ENCODE data around the gene LRP8.

LRP8 gene

GRCh38 chr1:53266038-53266437 lies 61.8 kb downstream of the LRP8 start:
- no peak for TF ChIP-seq TAF1 (IDR thresholded peaks at IDR 0.05; ENCODE audit: borderline replicate concordance, insufficient read depth, low read length)
- no peak for TF ChIP-seq POLR2AphosphoS5 (IDR thresholded peaks at IDR 0.05; ENCODE audit: low read depth, low read length)
- no peak for TF ChIP-seq FOXP2 (optimal IDR thresholded peaks at IDR 0.05; ENCODE audit: borderline replicate concordance, extremely low read depth, extremely low read length, insufficient read depth)

- TF ChIP-seq TAF1 (IDR thresholded peaks at IDR 0.05; ENCODE audit: borderline replicate concordance, insufficient read depth, low read length): no peak
- no peak for TF ChIP-seq FOXP2 (optimal IDR thresholded peaks at IDR 0.05; ENCODE audit: borderline replicate concordance, extremely low read depth, extremely low read length, insufficient read depth)
- TF ChIP-seq SIN3A (IDR thresholded peaks at IDR 0.05; ENCODE audit: borderline replicate concordance, insufficient read depth, low read length): no peak
- no peak for TF ChIP-seq POLR2AphosphoS5 (IDR thresholded peaks at IDR 0.05; ENCODE audit: low read depth, low read length)
- TF ChIP-seq REST (IDR thresholded peaks at IDR 0.05; ENCODE audit: insufficient read depth in 1 of 2, low read depth in 2 of 2, low read length in 2 of 2): no peak
Observed at GRCh38 chr1:53265581-53265980, 62.3 kb downstream of the LRP8 start.

GRCh38 chr1:53264048-53264447 lies 63.8 kb downstream of the LRP8 start:
- TF ChIP-seq REST (IDR thresholded peaks at IDR 0.05; ENCODE audit: insufficient read depth in 1 of 2, low read depth in 2 of 2, low read length in 2 of 2) (no peak), FOXP2 (optimal IDR thresholded peaks at IDR 0.05; ENCODE audit: borderline replicate concordance, extremely low read depth, extremely low read length, insufficient read depth) (no peak), SIN3A (IDR thresholded peaks at IDR 0.05; ENCODE audit: borderline replicate concordance, insufficient read depth, low read length) (no peak), POLR2AphosphoS5 (IDR thresholded peaks at IDR 0.05; ENCODE audit: low read depth, low read length) (no peak), TAF1 (IDR thresholded peaks at IDR 0.05; ENCODE audit: borderline replicate concordance, insufficient read depth, low read length) (no peak)

- TF ChIP-seq SIN3A (IDR thresholded peaks at IDR 0.05; ENCODE audit: borderline replicate concordance, insufficient read depth, low read length) (no peak), POLR2AphosphoS5 (IDR thresholded peaks at IDR 0.05; ENCODE audit: low read depth, low read length) (no peak), REST (IDR thresholded peaks at IDR 0.05; ENCODE audit: insufficient read depth in 1 of 2, low read depth in 2 of 2, low read length in 2 of 2) (no peak), FOXP2 (optimal IDR thresholded peaks at IDR 0.05; ENCODE audit: borderline replicate concordance, extremely low read depth, extremely low read length, insufficient read depth) (no peak)
Observed at GRCh38 chr1:53262000-53262399, 65.9 kb downstream of the LRP8 start.

GRCh38 chr1:53260631-53261247 lies 67.1 kb downstream of the LRP8 start:
- TF ChIP-seq SIN3A (IDR thresholded peaks at IDR 0.05; ENCODE audit: borderline replicate concordance, insufficient read depth, low read length) (no peak), TAF1 (IDR thresholded peaks at IDR 0.05; ENCODE audit: borderline replicate concordance, insufficient read depth, low read length) (no peak), FOXP2 (optimal IDR thresholded peaks at IDR 0.05; ENCODE audit: borderline replicate concordance, extremely low read depth, extremely low read length, insufficient read depth) (no peak), POLR2AphosphoS5 (IDR thresholded peaks at IDR 0.05; ENCODE audit: low read depth, low read length) (no peak), REST (IDR thresholded peaks at IDR 0.05; ENCODE audit: insufficient read depth in 1 of 2, low read depth in 2 of 2, low read length in 2 of 2) (no peak)
